ENCODE measurements around the gene HACL1. TPM values are rescaled to one million over a fixed set of nuclear protein-coding genes. Genes with fewer than 3 reads are reported as not detected.

HACL1 gene
- total RNA-seq, 1 donor from 2014 or later, result 23.7 TPM

- peaks cover 16% of the 10 kb centered on the region for H3K4me1 Mint-ChIP-seq (ENCODE audit: unreplicated experiment)
- DNase-seq (ENCODE audit: extremely low spot score, unreplicated experiment), result no peak
- H3K27ac Mint-ChIP-seq (ENCODE audit: unreplicated experiment), result no peak overlapping the region
- H3K4me3 Mint-ChIP-seq (ENCODE audit: unreplicated experiment), result no peak overlapping the region
- H3K36me3 Mint-ChIP-seq (ENCODE audit: unreplicated experiment), result peaks cover 19% of the 10 kb centered on the region
- peaks cover 22% of the 10 kb centered on the region for H3K9me3 Mint-ChIP-seq (ENCODE audit: unreplicated experiment)
- H3K27me3 Mint-ChIP-seq (ENCODE audit: unreplicated experiment), result no peaks in the 10 kb centered on the region
- no peak for TF ChIP-seq CTCF (IDR thresholded peaks at IDR 0.05)
These were observed 14.7 kb upstream of the HACL1 start for GRCh38 chr3:15616053-15616452.

GRCh38 chr3:15614958-15615357 is 13.6 kb upstream of the HACL1 start:
- no peak for TF ChIP-seq CTCF (IDR thresholded peaks at IDR 0.05)
- H3K27ac Mint-ChIP-seq (ENCODE audit: unreplicated experiment), result no peak overlapping the region
- H3K4me1 Mint-ChIP-seq (ENCODE audit: unreplicated experiment), result peaks cover 24% of the 10 kb centered on the region
- DNase-seq (ENCODE audit: extremely low spot score, unreplicated experiment), result no peak
- no peaks in the 10 kb centered on the region for H3K27me3 Mint-ChIP-seq (ENCODE audit: unreplicated experiment)
- no peak overlapping the region for H3K4me3 Mint-ChIP-seq (ENCODE audit: unreplicated experiment)
- peaks cover 13% of the 10 kb centered on the region for H3K36me3 Mint-ChIP-seq (ENCODE audit: unreplicated experiment)
- H3K9me3 Mint-ChIP-seq (ENCODE audit: unreplicated experiment), result peaks cover 13% of the 10 kb centered on the region

- TF ChIP-seq CTCF (IDR thresholded peaks at IDR 0.05), result no peak
- Mint-ChIP-seq H3K27me3 (ENCODE audit: unreplicated experiment) (no peaks in the 10 kb centered on the region), H3K4me1 (ENCODE audit: unreplicated experiment) (peaks cover 24% of the 10 kb centered on the region), H3K4me3 (ENCODE audit: unreplicated experiment) (no peak overlapping the region), H3K36me3 (ENCODE audit: unreplicated experiment) (peaks cover under 1% of the 10 kb centered on the region), H3K9me3 (ENCODE audit: unreplicated experiment) (no peaks in the 10 kb centered on the region), H3K27ac (ENCODE audit: unreplicated experiment) (peak overlapping the region; percentile 20)
- no peak for DNase-seq (ENCODE audit: extremely low spot score, unreplicated experiment)
These were observed 10.6 kb upstream of the HACL1 start for GRCh38 chr3:15612001-15612400.

GRCh38 chr3:15611018-15611417 is 9.6 kb upstream of the HACL1 start:
- DNase-seq (ENCODE audit: extremely low spot score, unreplicated experiment), result no peak

More at GRCh38 chr3:15611018-15611417, 9.6 kb upstream of the HACL1 start:
- no peak for TF ChIP-seq CTCF (IDR thresholded peaks at IDR 0.05)
- H3K9me3 Mint-ChIP-seq (ENCODE audit: unreplicated experiment), result no peaks in the 10 kb centered on the region
- H3K4me1 Mint-ChIP-seq (ENCODE audit: unreplicated experiment), result peaks cover 24% of the 10 kb centered on the region
- no peak overlapping the region for H3K4me3 Mint-ChIP-seq (ENCODE audit: unreplicated experiment)
- H3K27me3 Mint-ChIP-seq (ENCODE audit: unreplicated experiment), result no peaks in the 10 kb centered on the region
- peaks cover under 1% of the 10 kb centered on the region for H3K36me3 Mint-ChIP-seq (ENCODE audit: unreplicated experiment)
- H3K27ac Mint-ChIP-seq (ENCODE audit: unreplicated experiment), result no peak overlapping the region
